K562 (cell line): ENCODE measurements around the gene EYA3. TPM values are rescaled to one million over a fixed set of nuclear protein-coding genes. Genes with fewer than 3 reads are reported as not detected.

Experiments used
- ATAC-seq: fragments of 200-7000 bp; cut with Tn5 transposase; 3 replicates; pipeline ENCODE4 v1.9.1; 2020; ENCODE audit warnings: moderate library complexity
- BruUV-seq: library from RNA; stranded (reverse); fragments of 400-500 nt; replicated peaks from 2 replicates; lab custom pipeline; 2021; lab: Mats Ljungman, UMichigan
- CTCF ChIA-PET: fragments of 300-600 bp; formaldehyde crosslinking; extraction: SDS; loops from one replicate; lab custom pipeline; 2021; ENCODE audit warnings: low intra/inter-chr PET ratio; lab: Yijun Ruan, JAX
- POLR2A ChIA-PET: fragments of 300-600, 350-650 bp; sonication (Branson Sonifier 250); formaldehyde crosslinking; extraction: SDS; loops from one replicate; lab custom pipeline; 2021; ENCODE audit warnings: antibody characterized with exemption, inconsistent platforms; lab: Yijun Ruan, JAX
- DNase-seq, 4 experiments: peaks; one replicate each; pipeline versions ENCODE4 v3.0.0 to v3.0.0-alpha.2; 2011 to 2018; ENCODE audit warnings: low spot score in 3 of 4, mixed read lengths in 3 of 4; ENCODE audit errors: extremely low read depth in 1 of 4
- FAIRE-seq: peaks from 2 replicates; lab custom pipeline; 2011; peaks lifted over from hg19 to GRCh38; lab: Jason Lieb, UNC
- H2AFZ ChIP-seq: 2 replicates; pipeline ENCODE4 v1.6.0; 2011; ENCODE audit warnings: low read depth, low read length, control low read depth, inconsistent platforms
- H3K27ac ChIP-seq: fragments of 200-600 bp; 3 replicates; pipeline ENCODE4 v1.8.0; 2011; ENCODE audit warnings: low read depth, mild to moderate bottlenecking, control low read depth, inconsistent platforms, low read length, moderate library complexity, mixed read lengths; ENCODE audit errors: extremely low read depth
- H3K27me3 ChIP-seq, 2 experiments: fragments of 300-600 bp in 1 of 2; 2 replicates in 1 of 2; 3 replicates in 1 of 2; pipeline versions ENCODE4 v1.6.0 to v1.8.0; 2011; ENCODE audit warnings: inconsistent platforms in 2 of 2, low read length in 2 of 2, mild to moderate bottlenecking in 1 of 2, mixed read lengths in 1 of 2, moderate library complexity in 1 of 2; ENCODE audit not compliant: control insufficient read depth in 2 of 2, insufficient read depth in 2 of 2
- H3K36me3 ChIP-seq: fragments of 300-600 bp; 3 replicates; pipeline ENCODE4 v1.8.0; 2011; ENCODE audit warnings: mild to moderate bottlenecking, low read length, inconsistent platforms; ENCODE audit not compliant: control insufficient read depth, insufficient read depth
- H3K4me1 ChIP-seq, 2 experiments: fragments of 200-600 bp in 1 of 2; replicated peaks in 1 of 2; 2 replicates in 1 of 2; 3 replicates in 1 of 2; pipeline versions ENCODE4 v1.5.1 to v1.8.0; 2011; ENCODE audit warnings: inconsistent platforms in 2 of 2, low read length in 2 of 2, mild to moderate bottlenecking in 1 of 2, mixed read lengths in 1 of 2, moderate library complexity in 1 of 2; ENCODE audit not compliant: control insufficient read depth in 2 of 2, insufficient read depth in 2 of 2
- H3K4me2 ChIP-seq: 2 replicates; pipeline ENCODE4 v1.6.1; 2011; ENCODE audit warnings: low read length, control low read depth, inconsistent platforms, mixed read lengths; ENCODE audit not compliant: insufficient read depth
- H3K4me3 ChIP-seq: fragments of 200-600 bp; sonication (generic), shearing (Covaris generic); 2 replicates; pipeline ENCODE4 v1.5.1; 2016; ENCODE audit warnings: control low read depth, inconsistent platforms
- H3K79me2 ChIP-seq: fragments of 200-600 bp; 3 replicates; pipeline ENCODE4 v1.8.0; 2011; ENCODE audit warnings: low read length, inconsistent platforms; ENCODE audit not compliant: control insufficient read depth, insufficient read depth
- H3K9ac ChIP-seq, 2 experiments: 2 replicates each; pipeline versions ENCODE4 v1.6.0 to v1.6.1; 2011; ENCODE audit warnings: low read depth in 2 of 2, low read length in 2 of 2, control low read depth in 1 of 2, inconsistent platforms in 1 of 2, mild to moderate bottlenecking in 1 of 2, mixed read lengths in 1 of 2; ENCODE audit not compliant: insufficient read depth in 1 of 2
- H3K9me1 ChIP-seq: one replicate; pipeline ENCODE4 v1.6.0; 2011; ENCODE audit warnings: inconsistent platforms, mild to moderate bottlenecking, low read length, moderate library complexity; ENCODE audit not compliant: control insufficient read depth, insufficient read depth
- H3K9me3 ChIP-seq: replicated peaks from 2 replicates; pipeline ENCODE4 v1.5.1; 2011; ENCODE audit warnings: low read depth, low read length, inconsistent platforms; ENCODE audit not compliant: control insufficient read depth, insufficient read depth
- H4K20me1 ChIP-seq: replicated peaks from 2 replicates; pipeline ENCODE4 v1.6.1; 2011; ENCODE audit warnings: low read length, inconsistent platforms, mixed read lengths; ENCODE audit not compliant: control insufficient read depth, insufficient read depth
- FOXA3 ChIP-seq, 2 experiments: fragments of 450-650 bp in 1 of 2; sonication (generic) in 1 of 2; formaldehyde crosslinking; IDR thresholded peaks in 1 of 2; conservative IDR thresholded peaks in 1 of 2; 2 replicates each; pipeline versions ENCODE4 v1.4.0 to v1.8.0; 2020 to 2022; ENCODE audit warnings: mild to moderate bottlenecking in 2 of 2, missing genetic modification reagents in 1 of 2
- GABPB2 ChIP-seq: fragments of 250-450 bp; sonication (Bioruptor Pico); conservative IDR thresholded peaks from 2 replicates; pipeline ENCODE4 v1.5.1; 2021; ENCODE audit warnings: mild to moderate bottlenecking
- PBX2 ChIP-seq, 2 experiments: IDR thresholded peaks in 1 of 2; conservative IDR thresholded peaks in 1 of 2; 2 replicates each; pipeline ENCODE4 v1.6.1; 2016; ENCODE audit warnings: low read depth in 2 of 2, mild to moderate bottlenecking in 1 of 2, missing compliant biosample characterization in 1 of 2, missing genetic modification characterization in 1 of 2, moderate library complexity in 1 of 2
- PHB2 ChIP-seq: fragments of 450-650 bp; IDR thresholded peaks from 2 replicates; pipeline ENCODE4 v1.6.1; 2017; ENCODE audit warnings: low read depth
- POLR2A ChIP-seq: fragments of 450-650 bp; conservative IDR thresholded peaks from 2 replicates; pipeline ENCODE4 v1.6.1; 2016
- PRPF4 ChIP-seq: fragments of 200-400 bp; formaldehyde crosslinking; IDR thresholded peaks from one replicate; pipeline ENCODE4 v1.6.1; 2017; ENCODE audit warnings: low read length, low read depth, mild to moderate bottlenecking; ENCODE audit not compliant: insufficient read depth, poor library complexity, severe bottlenecking
- RBFOX2 ChIP-seq: fragments of 200-400 bp; formaldehyde crosslinking; IDR thresholded peaks from 2 replicates; pipeline ENCODE4 v1.6.1; 2017; ENCODE audit warnings: low read depth, mild to moderate bottlenecking, low read length, moderate library complexity
- RBM17 ChIP-seq: fragments of 200-400 bp; formaldehyde crosslinking; IDR thresholded peaks from 2 replicates; pipeline ENCODE4 v1.6.1; 2017; ENCODE audit warnings: low read depth, mild to moderate bottlenecking, low read length, borderline replicate concordance
- RUNX1 ChIP-seq: sonication (generic); IDR thresholded peaks from 2 replicates; pipeline ENCODE4 v1.6.1; 2016; ENCODE audit warnings: antibody characterized with exemption, low read depth
- TGIF2 ChIP-seq: sonication (generic); formaldehyde crosslinking; IDR thresholded peaks from 2 replicates; pipeline ENCODE4 v1.8.1; 2022; ENCODE audit warnings: mild to moderate bottlenecking, missing genetic modification reagents, moderate library complexity
- YY1 ChIP-seq, 3 experiments: IDR thresholded peaks; 2 replicates each; pipeline ENCODE4 v1.6.1; 2011; ENCODE audit warnings: low read length in 2 of 3, mild to moderate bottlenecking in 2 of 3, moderate library complexity in 2 of 3, borderline replicate concordance in 1 of 3, control low read depth in 1 of 3, low read depth in 1 of 3; ENCODE audit not compliant: insufficient read depth in 3 of 3, insufficient replicate concordance in 2 of 3, control insufficient read depth in 1 of 3, insufficient read length in 1 of 3; ENCODE audit errors: extremely low read depth in 1 of 3
- ZBTB1 ChIP-seq: sonication (generic); formaldehyde crosslinking; IDR thresholded peaks from 2 replicates; pipeline ENCODE4 v1.8.1; 2023; ENCODE audit warnings: missing genetic modification reagents, low read depth, mild to moderate bottlenecking, borderline replicate concordance
- ZBTB17 ChIP-seq: fragments of 450-650 bp; formaldehyde crosslinking; IDR thresholded peaks from 2 replicates; pipeline ENCODE4 v1.4.0; 2020; ENCODE audit warnings: mild to moderate bottlenecking
- ZNF699 ChIP-seq: fragments of 250-450 bp; sonication (Bioruptor Pico); IDR thresholded peaks from 2 replicates; pipeline ENCODE4 v1.8.0; 2021; ENCODE audit warnings: mild to moderate bottlenecking, moderate library complexity; ENCODE audit not compliant: insufficient replicate concordance
- WGBS: fragments of 100-300 bp; shearing (Covaris generic); methylation state at CpG from one replicate; pipeline ENCODE4 v1.1.6; 2016; ENCODE audit warnings: low coverage, mixed read lengths; ENCODE audit not compliant: insufficient coverage; ENCODE audit errors: missing lambda C conversion rate; 5-methylcytosine and 5-hydroxymethylcytosine counted together
- in situ Hi-C: fragments of 300-500 bp; cut with MboI; formaldehyde crosslinking; loops from 4 replicates; pipeline ENCODE4 v1.15.0; 2018; ENCODE audit warnings: inconsistent platforms, mixed read lengths
- intact Hi-C: fragments of 100-400 bp; cut with micrococcal nuclease; formaldehyde crosslinking; loops from 2 replicates; pipeline ENCODE4 v1.14.2; 2022
- polyA plus RNA-seq, 8 experiments: library from polyadenylated mRNA; depleted of rRNA in 4 of 8; stranded (reverse) in 5 of 8; unstranded in 3 of 8; fragments of >200 nt; fragmentation: Nextera tagmentation in 2 of 8; fragmentation: Illumina TruSeq in 1 of 8; extraction: Ambion mirVana in 2 of 8; extraction: Trizol in 1 of 8; gene quantifications; 2 replicates each; pipeline versions ENCODE4 v1.2.1 to v1.2.3, GENCODE V29; 2011 to 2014; ENCODE audit warnings: inconsistent platforms in 1 of 8, missing spikeins in 1 of 8
- total RNA-seq, 7 experiments: library from RNA; depleted of rRNA in 6 of 7; stranded (reverse); fragments of >200 nt in 6 of 7; fragmentation: Illumina TruSeq in 2 of 7; extraction: Trizol in 2 of 7; gene quantifications; 2 replicates each; pipeline versions ENCODE4 v1.2.1 to v1.2.3, GENCODE V29; 2011 to 2021; ENCODE audit warnings: low replicate concordance in 1 of 7
- TF ChIP-seq, protein P1 (sequence below), 2 experiments: fragments of 450-650 bp; conservative IDR thresholded peaks; 2 replicates each; pipeline ENCODE4 v1.6.1; 2017; ENCODE audit warnings: mild to moderate bottlenecking in 2 of 2, moderate library complexity in 2 of 2

The EYA3 gene
- total and polyA plus RNA-seq, 9 of the 15 experiments (the other 6 are each of a cell fraction or from before 2014, with no cell fraction given): 21.7 to 64.0 (median 43.6) TPM

GRCh38 chr1:28114844-28115243 is 26.4 kb upstream of the EYA3 start:
- Histone ChIP-seq H3K9me1 (no peaks in the 10 kb centered on the region), H3K4me2 (no peak overlapping the region), H3K79me2 (no peaks in the 10 kb centered on the region), H3K4me3 (no peak overlapping the region), H3K27me3 (no peaks in the 10 kb centered on the region), H3K27ac (peak overlapping the region; percentile 38; the same call in 1 of the 3 replicates), H4K20me1 (no peaks in the 10 kb centered on the region), H3K4me1 (peaks cover 7 to 21% of the 10 kb centered on the region in 2 experiments; a peak in 4 of 5 replicates), H2AFZ (peak overlapping the region; percentile 72), H3K36me3 (no peaks in the 10 kb centered on the region), H3K9me3 (no peaks in the 10 kb centered on the region), H3K9ac (no peak overlapping the region; a peak in 1 of 4 replicates)
- intact Hi-C loops (no loop called here), in situ Hi-C loops (no loop called here)
- BruUV-seq: no TSS peak
- DNase-seq: no peak
- CTCF ChIA-PET: no interaction called here
- POLR2A ChIA-PET: interaction anchor here (0.5 to 1.6 kb wide), 3 partner anchors 10 to 360 kb away, joined by 3 to 5 read pairs (median 3); no protein-coding TSS in a partner anchor
- no peak for ATAC-seq
- no peak for FAIRE-seq
- 65% methylated on average over 2 of the region's 2 CpGs for WGBS
- TF ChIP-seq TGIF2: no peak
- TF ChIP-seq, protein P1, sequence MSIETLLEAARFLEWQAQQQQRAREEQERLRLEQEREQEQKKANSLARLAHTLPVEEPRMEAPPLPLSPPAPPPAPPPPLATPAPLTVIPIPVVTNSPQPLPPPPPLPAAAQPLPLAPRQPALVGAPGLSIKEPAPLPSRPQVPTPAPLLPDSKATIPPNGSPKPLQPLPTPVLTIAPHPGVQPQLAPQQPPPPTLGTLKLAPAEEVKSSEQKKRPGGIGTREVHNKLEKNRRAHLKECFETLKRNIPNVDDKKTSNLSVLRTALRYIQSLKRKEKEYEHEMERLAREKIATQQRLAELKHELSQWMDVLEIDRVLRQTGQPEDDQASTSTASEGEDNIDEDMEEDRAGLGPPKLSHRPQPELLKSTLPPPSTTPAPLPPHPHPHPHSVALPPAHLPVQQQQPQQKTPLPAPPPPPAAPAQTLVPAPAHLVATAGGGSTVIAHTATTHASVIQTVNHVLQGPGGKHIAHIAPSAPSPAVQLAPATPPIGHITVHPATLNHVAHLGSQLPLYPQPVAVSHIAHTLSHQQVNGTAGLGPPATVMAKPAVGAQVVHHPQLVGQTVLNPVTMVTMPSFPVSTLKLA (conservative IDR thresholded peaks at IDR 0.05): 0 out of 4 replicates have a peak, but pooled peaks of 1 of the 2 experiments have one; percentile 25
- no peak for TF ChIP-seq ZBTB1 (CRISPR knock-in tag)
- TF ChIP-seq ZBTB17 (CRISPR knock-in tag): no peak
- no peak for TF ChIP-seq PHB2
- TF ChIP-seq PBX2 (CRISPR knock-in tag; IDR thresholded peaks at IDR 0.05; ENCODE audit: low read depth): no peak
- no peak for TF ChIP-seq PBX2 (tag; conservative IDR thresholded peaks at IDR 0.05; ENCODE audit: low read depth)
- TF ChIP-seq FOXA3 (CRISPR knock-in tag; conservative IDR thresholded peaks at IDR 0.05 in 1 of 2, IDR thresholded peaks at IDR 0.05 in 1 of 2): peak in 1 of 2 experiments; percentile 29; a peak in 1 of 4 replicates
- TF ChIP-seq GABPB2: no peak
- no peak for TF ChIP-seq RBM17
- no peak for TF ChIP-seq YY1 (IDR thresholded peaks at IDR 0.05; ENCODE audit: borderline replicate concordance in 1 of 3, control insufficient read depth in 1 of 3, extremely low read depth in 1 of 3, insufficient read depth in 3 of 3, insufficient read length in 1 of 3, insufficient replicate concordance in 2 of 3, low read depth in 1 of 3, low read length in 2 of 3)
- no peak for TF ChIP-seq RBFOX2
- TF ChIP-seq ZNF699 (CRISPR knock-in tag): no peak
- no peak for TF ChIP-seq PRPF4
- TF ChIP-seq RUNX1: no peak
- no peak for TF ChIP-seq POLR2A
